GM18868 (cell line): ENCODE measurements around the gene SLC25A21.
"Not testable (repeated sequence)": the region's sequence is repeated elsewhere in the genome, so short reads cannot be mapped to it uniquely, and the experiment has no call there.

ENCODE experiments used
- ATAC-seq: cut with Tn5 transposase; IDR thresholded peaks from one replicate; pipeline ENCODE4 v1.9.1; 2021; ENCODE audit warnings: mild to moderate bottlenecking, moderate library complexity; ENCODE audit not compliant: unreplicated experiment

The SLC25A21 gene

GRCh38 chr14:37172024-37172869 is at the start of gene SLC25A21:
SLC25A21 (minus strand) TSS chr14:37172606.
- ATAC-seq = no peak

GRCh38 chr14:37221073-37221472 is 48.7 kb upstream of the SLC25A21 start:
- no peak for ATAC-seq

GRCh38 chr14:37215345-37215744 is 42.9 kb upstream of the SLC25A21 start:
- ATAC-seq = no peak

DNA sequence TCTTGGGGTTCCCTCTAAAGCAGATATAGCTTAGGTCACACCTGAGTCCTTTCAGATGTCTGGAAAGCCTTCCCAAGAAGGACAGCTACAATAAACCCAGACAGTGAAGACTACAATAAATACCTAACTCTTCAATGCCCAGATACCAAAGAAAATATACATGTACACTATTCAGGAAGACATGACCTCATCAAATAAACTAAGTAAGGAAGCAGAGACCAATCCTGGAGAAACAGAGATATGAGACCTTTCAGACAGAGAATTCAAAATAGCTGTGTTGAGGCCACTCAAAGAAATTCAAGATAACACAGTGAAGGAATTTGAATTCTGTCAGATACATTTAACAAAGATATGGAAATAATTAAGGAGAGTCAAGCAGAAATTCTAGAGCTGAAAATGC is 40.6 kb upstream of the SLC25A21 start:
- no peak for ATAC-seq

DNA sequence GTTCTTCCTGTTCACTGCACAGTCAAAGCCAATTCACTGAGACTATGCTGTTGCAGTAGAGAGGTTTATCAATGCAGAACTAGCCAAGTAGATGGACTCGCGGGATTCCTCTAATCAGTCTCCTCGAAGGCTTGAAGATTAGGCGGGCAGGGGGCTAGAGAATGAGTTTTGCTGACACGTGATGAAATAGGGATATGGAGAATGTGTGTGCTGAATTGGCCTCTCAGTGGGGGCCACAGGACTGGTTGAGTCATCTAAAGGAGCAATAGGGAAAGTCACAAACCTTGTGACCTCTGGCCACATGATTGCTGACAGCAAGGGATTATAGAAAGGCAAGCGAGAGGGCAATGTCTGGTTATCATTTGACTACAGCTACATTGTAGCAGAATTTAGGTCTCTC is 38.0 kb upstream of the SLC25A21 start:
- no peak for ATAC-seq

- ATAC-seq = not testable (repeated sequence)
Observed at GRCh38 chr14:37209617-37210016, 37.2 kb upstream of the SLC25A21 start.

GRCh38 chr14:37205623-37206605 is 33.5 kb upstream of the SLC25A21 start:
- not testable (repeated sequence) for ATAC-seq

DNA sequence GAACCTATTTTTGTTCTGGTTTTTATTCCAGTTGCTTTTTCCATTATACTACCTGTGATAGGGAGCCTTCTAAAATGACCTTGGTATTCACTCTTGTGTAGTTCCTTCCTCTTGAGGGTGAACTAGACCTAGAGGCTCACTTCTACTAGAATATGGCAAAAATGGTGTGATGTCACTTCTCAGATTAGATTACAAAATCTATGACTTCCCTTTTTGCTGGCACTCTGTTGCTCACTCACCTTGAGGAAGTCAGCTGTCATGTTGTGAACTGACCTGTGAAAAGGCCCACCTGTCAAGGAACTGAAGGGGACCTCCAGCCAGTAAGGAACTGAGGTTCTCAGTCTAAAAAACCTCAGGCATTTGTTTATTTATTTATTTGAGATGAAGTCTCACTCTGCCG is 31.0 kb upstream of the SLC25A21 start:
- no peak for ATAC-seq

GRCh38 chr14:37202812-37203211 is 30.4 kb upstream of the SLC25A21 start:
- no peak for ATAC-seq

DNA sequence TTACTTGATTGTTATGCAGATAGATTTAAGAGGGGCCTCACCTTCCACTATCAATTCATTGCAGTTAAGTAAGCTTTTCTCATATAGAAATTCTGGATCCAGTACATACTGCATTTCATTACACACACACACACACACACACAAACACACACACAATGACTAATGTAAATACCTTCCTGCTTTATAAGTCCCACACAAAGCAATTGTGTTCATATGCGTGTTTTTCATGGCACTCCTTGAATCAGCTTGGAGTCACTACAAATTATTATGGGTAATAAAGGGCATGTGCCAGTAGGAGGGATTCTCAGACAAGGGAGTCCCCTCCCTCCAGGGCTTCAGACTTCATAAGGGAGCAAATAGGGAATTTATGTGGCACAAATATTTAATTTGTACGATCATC is 29.9 kb upstream of the SLC25A21 start:
- ATAC-seq = no peak

GRCh38 chr14:37201724-37202123 is 29.3 kb upstream of the SLC25A21 start:
- ATAC-seq = no peak

DNA sequence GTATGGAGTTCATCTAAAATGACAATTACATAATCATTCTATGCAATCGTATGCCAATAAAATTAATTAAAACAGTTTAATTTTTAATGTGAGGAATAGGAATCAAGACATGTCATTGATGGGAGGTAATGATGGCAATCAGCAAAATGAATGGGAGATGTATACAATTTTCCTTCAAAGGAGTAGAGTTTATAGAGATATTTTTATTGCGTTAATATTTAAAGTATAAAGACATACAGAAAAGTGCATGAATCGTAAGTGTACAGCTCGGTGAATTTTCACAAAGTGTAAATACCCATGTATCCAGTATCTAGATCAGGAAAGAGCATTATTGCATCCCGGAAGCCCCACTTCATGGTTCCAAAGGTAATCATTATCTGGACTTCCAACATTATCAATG is 26.5 kb upstream of the SLC25A21 start:
- ATAC-seq = no peak

DNA sequence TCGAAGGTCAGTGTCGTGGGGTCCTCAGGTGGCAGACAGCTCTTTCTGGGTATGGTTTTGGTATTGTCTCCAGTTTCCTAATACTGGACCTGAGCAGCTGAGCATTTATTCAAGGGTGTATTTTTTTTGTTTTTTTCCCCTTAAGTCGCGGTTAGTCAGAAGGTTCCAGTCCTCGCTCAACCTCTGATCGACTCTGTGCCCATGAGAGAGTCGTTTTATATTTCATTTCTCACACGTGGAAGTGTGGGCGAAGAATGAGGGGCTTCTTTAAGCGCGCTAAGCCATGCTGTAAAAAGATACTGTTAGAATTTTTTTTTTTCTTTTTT is 25.8 kb upstream of the SLC25A21 start:
- no peak for ATAC-seq

DNA sequence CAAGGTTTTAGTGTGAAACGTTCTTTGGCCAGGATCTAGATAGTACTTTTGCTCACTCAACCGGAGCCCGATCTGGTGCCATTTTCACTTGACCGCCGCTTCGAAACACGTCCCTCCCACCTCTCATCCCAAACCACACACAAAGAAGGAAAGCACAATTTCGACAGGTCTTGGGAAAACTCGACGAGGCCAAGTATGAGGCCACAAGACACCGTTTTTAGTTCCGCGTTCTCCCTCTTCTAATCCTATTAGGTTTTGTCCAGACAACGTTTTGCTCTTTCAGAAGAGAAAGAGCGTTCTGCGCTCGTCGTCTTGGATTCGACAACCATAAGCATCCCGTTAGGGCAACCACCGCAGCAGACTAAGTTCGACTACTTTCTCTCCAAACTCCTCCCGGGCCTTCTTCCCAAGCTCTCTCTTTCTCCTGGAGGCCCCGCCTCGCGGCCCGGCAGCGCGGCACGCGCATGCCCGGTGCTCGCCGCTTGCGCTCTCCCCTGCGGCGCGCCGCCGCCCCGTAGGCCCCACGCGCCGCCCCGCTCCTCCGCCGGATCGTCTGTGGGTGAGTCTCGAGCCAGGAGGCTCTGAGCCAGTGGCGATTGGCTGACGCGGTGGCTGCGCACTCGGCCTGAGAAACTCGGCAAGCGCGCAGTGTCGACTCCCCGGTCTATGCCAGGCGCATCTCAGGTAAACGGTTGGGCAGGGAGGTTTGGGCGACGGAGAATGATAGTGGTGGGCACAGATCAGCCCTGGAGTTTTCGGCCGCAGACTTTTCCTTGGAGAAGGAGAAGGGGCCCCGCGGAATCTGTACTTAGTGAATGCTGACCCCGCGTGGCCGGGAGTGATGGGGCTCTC is 25.2 kb upstream of the SLC25A21 start, which contains the start of gene MIPOL1:
Gene MIPOL1 (plus strand): TSS at position 517 of the 852 bp plus-strand sequence. CDS start 49,952 bp downstream, outside the sequence.
- peak; percentile 77 for ATAC-seq

GRCh38 chr14:37196604-37197420 is 24.4 kb upstream of the SLC25A21 start:
- ATAC-seq = no peak

- no peak for ATAC-seq
Observed at GRCh38 chr14:37195327-37195726, 22.9 kb upstream of the SLC25A21 start.

GRCh38 chr14:37194698-37195097 is 22.3 kb upstream of the SLC25A21 start:
- no peak for ATAC-seq

DNA sequence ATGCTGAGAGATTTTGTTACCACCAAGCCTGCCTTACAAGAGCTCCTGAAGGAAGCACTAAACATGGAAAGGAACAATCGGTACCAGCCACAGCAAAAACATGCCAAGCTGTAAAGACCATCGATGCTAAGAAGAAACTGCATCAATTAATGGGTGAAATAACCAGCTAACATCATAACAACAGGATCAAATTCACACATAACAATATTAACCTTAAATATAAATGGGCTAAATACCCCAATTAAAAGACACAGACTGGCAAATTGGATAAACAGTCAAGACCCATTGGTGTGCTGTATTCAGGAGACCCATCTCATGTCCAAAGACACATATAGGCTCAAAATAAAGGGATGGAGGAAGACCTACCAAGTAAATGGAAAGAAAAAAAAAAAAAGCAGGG is 17.3 kb upstream of the SLC25A21 start:
- ATAC-seq = not testable (repeated sequence)

GRCh38 chr14:37187840-37188577 is 15.6 kb upstream of the SLC25A21 start:
- ATAC-seq = not testable (repeated sequence)
